B cell (primary cell): ENCODE measurements around the gene SLC38A10. TPM values are rescaled to one million over a fixed set of nuclear protein-coding genes. Genes with fewer than 3 reads are reported as not detected.

Experiments used
- ATAC-seq: fragments of 200-7000 bp; cut with Tn5 transposase; one replicate; pipeline ENCODE4 v1.10.0; 2021; ENCODE audit warnings: low read depth, mild to moderate bottlenecking, moderate number of reproducible peaks, moderate library complexity
- CTCF ChIA-PET: fragments of 350-600 bp; sonication (Branson Sonifier 250); formaldehyde crosslinking; loops from one replicate; lab custom pipeline; 2021; ENCODE audit warnings: antibody characterized with exemption, inconsistent platforms; lab: Charles Lee
- POLR2A ChIA-PET: fragments of 350-600 bp; sonication (Branson Sonifier 250); formaldehyde crosslinking; loops from one replicate; lab custom pipeline; 2021; ENCODE audit warnings: antibody characterized with exemption; lab: Charles Lee
- DNase-seq: peaks from one replicate; pipeline ENCODE4 v3.0.0; 2013
- H2AFZ ChIP-seq: 2 replicates; pipeline ENCODE4 v1.6.1; 2012; ENCODE audit warnings: mild to moderate bottlenecking, low read depth, low read length; ENCODE audit not compliant: insufficient read depth, poor library complexity, severe bottlenecking
- H3K27ac ChIP-seq, 2 donors: 1 replicate in 1 of 2; 2 replicates in 1 of 2; pipeline ENCODE4 v1.5.1; 2012 to 2013; ENCODE audit warnings: low read length in 2 of 2, mild to moderate bottlenecking in 2 of 2, moderate library complexity in 1 of 2
- H3K27me3 ChIP-seq, 4 experiments: fragments of 200-600 bp in 1 of 4; sonication (generic) in 1 of 4; replicated peaks in 1 of 4; 1 replicate in 2 of 4; 2 replicates in 2 of 4; pipeline versions ENCODE4 v1.6.1 to v1.7.0; 2013 to 2016; ENCODE audit warnings: low read length in 3 of 4, mild to moderate bottlenecking in 2 of 4, mixed read lengths in 1 of 4, moderate library complexity in 1 of 4; ENCODE audit not compliant: insufficient read depth in 4 of 4, control insufficient read depth in 3 of 4; ENCODE audit errors: control extremely low read depth in 1 of 4
- H3K36me3 ChIP-seq, 2 experiments: replicated peaks in 1 of 2; 1 replicate in 1 of 2; 2 replicates in 1 of 2; pipeline versions ENCODE4 v1.6.1 to v1.7.1; 2013; ENCODE audit warnings: low read length in 1 of 2; ENCODE audit not compliant: insufficient read depth in 2 of 2, control insufficient read depth in 1 of 2; ENCODE audit errors: control extremely low read depth in 1 of 2, extremely low read depth in 1 of 2
- H3K4me1 ChIP-seq, 2 donors: fragments of 200-600 bp in 1 of 2; sonication (generic) in 1 of 2; 1 replicate in 1 of 2; 2 replicates in 1 of 2; pipeline versions ENCODE4 v1.5.1 to v1.6.1; 2013 to 2017; ENCODE audit warnings: low read length in 2 of 2; ENCODE audit not compliant: control insufficient read depth in 2 of 2, insufficient read depth in 2 of 2
- H3K4me2 ChIP-seq: replicated peaks from 2 replicates; pipeline ENCODE3; 2012; ENCODE audit warnings: mild to moderate bottlenecking, low read depth, low read length; ENCODE audit not compliant: poor library complexity, severe bottlenecking
- H3K4me3 ChIP-seq, 5 experiments: fragments of 200-600 bp in 1 of 5; sonication (generic) in 1 of 5; 1 replicate in 3 of 5; 2 replicates in 2 of 5; pipeline versions ENCODE4 v1.5.1 to v1.7.0; 2011 to 2016; ENCODE audit warnings: low read length in 4 of 5, mild to moderate bottlenecking in 4 of 5, low read depth in 2 of 5, control low read depth in 1 of 5, moderate library complexity in 1 of 5; ENCODE audit not compliant: insufficient read depth in 1 of 5; ENCODE audit errors: control extremely low read depth in 1 of 5, extremely low read depth in 1 of 5
- H3K79me2 ChIP-seq: fragments of 200-600 bp; sonication (generic); one replicate; pipeline ENCODE4 v1.6.0; 2016; ENCODE audit warnings: low read length; ENCODE audit not compliant: control insufficient read depth, insufficient read depth
- H3K9ac ChIP-seq: fragments of 200-600 bp; sonication (generic); 2 replicates; pipeline ENCODE4 v1.6.1; 2017; ENCODE audit warnings: mild to moderate bottlenecking, low read length, moderate library complexity
- H3K9me3 ChIP-seq, 3 donors: one replicate each; pipeline versions ENCODE4 v1.6.1 to v1.7.1; 2013; ENCODE audit warnings: low read length in 2 of 3; ENCODE audit not compliant: control insufficient read depth in 2 of 3, insufficient read depth in 1 of 3; ENCODE audit errors: control extremely low read depth in 1 of 3
- H4K20me1 ChIP-seq: 2 replicates; pipeline ENCODE4 v1.6.0; 2012; ENCODE audit warnings: mild to moderate bottlenecking, low read length; ENCODE audit not compliant: insufficient read depth, control insufficient read depth, poor library complexity, severe bottlenecking
- H3K27ac Mint-ChIP-seq: one replicate; pipeline ENCODE4 v1.8.0; 2021; ENCODE audit warnings: mixed read lengths
- H3K27me3 Mint-ChIP-seq: one replicate; pipeline ENCODE4 v1.8.0; 2021; ENCODE audit warnings: mixed read lengths
- H3K4me1 Mint-ChIP-seq: one replicate; pipeline ENCODE4 v1.8.0; 2021; ENCODE audit warnings: mixed read lengths
- H3K4me3 Mint-ChIP-seq: one replicate; pipeline ENCODE4 v1.8.0; 2021; ENCODE audit warnings: mixed read lengths
- H3K9me3 Mint-ChIP-seq: one replicate; pipeline ENCODE4 v1.8.0; 2022; ENCODE audit warnings: mixed read lengths; ENCODE audit not compliant: insufficient read depth
- CTCF ChIP-seq: fragments of 200-600 bp; IDR thresholded peaks from one replicate; pipeline ENCODE4 v1.8.0; 2022; ENCODE audit warnings: antibody characterized with exemption, mild to moderate bottlenecking
- EZH2 ChIP-seq: IDR thresholded peaks from 2 replicates; pipeline ENCODE4 v1.6.1; 2012; ENCODE audit warnings: borderline replicate concordance, low read depth, mild to moderate bottlenecking, moderate library complexity, low read length; ENCODE audit not compliant: insufficient read depth, poor library complexity, severe bottlenecking
- WGBS: methylation state at CpG from one replicate; pipeline ENCODE4 v1.1.5; 2013; ENCODE audit warnings: missing lambda C conversion rate; ENCODE audit not compliant: insufficient coverage; 5-methylcytosine and 5-hydroxymethylcytosine counted together
- intact Hi-C: fragments of 100-400 bp; cut with micrococcal nuclease; formaldehyde crosslinking; loops from one replicate; pipeline ENCODE4 v1.10.0; 2022
- polyA plus RNA-seq: library from polyadenylated mRNA; depleted of rRNA; stranded (reverse); fragments of >200 nt; gene quantifications from 2 replicates; pipeline ENCODE4 v1.2.3, GENCODE V29; 2012
- total RNA-seq, 2 donors: library from RNA; stranded (reverse); fragments of 120-200 nt in 1 of 2; gene quantifications; 1 replicate in 1 of 2; 2 replicates in 1 of 2; pipeline versions ENCODE4 v1.2.3 to v1.2.4, GENCODE V29; 2013 to 2022

SLC38A10 gene
- total and polyA plus RNA-seq, 2 donors (not counting 1 experiment from before 2014, with no cell fraction given) = 76.1 to 104 TPM

GRCh38 chr17:81322271-81323082 is 27.4 kb upstream of the SLC38A10 start:
- Histone ChIP-seq H4K20me1 (no peaks in the 10 kb centered on the region), H3K27ac (no peak overlapping the region), H2AFZ (no peak overlapping the region), H3K4me2 (no peak overlapping the region), H3K9me3 (no peaks in the 10 kb centered on the region), H3K4me1 (no peaks in the 10 kb centered on the region), H3K4me3 (no peak overlapping the region), H3K27me3 (peaks cover 0 to 7% (median 0%) of the 10 kb centered on the region in 4 experiments), H3K36me3 (no peaks in the 10 kb centered on the region), H3K79me2 (no peaks in the 10 kb centered on the region), H3K9ac (no peak overlapping the region)
- WGBS = 93% methylated on average over 33 of the region's 34 CpGs
- POLR2A ChIA-PET = no interaction called here
- no peak overlapping the region for H3K4me3 Mint-ChIP-seq
- intact Hi-C loops = no loop called here
- H3K27me3 Mint-ChIP-seq = no peaks in the 10 kb centered on the region
- ATAC-seq (peak; percentile 28), DNase-seq (peak; percentile 29)
- H3K27ac Mint-ChIP-seq = no peak overlapping the region
- H3K9me3 Mint-ChIP-seq = no peaks in the 10 kb centered on the region
- TF ChIP-seq EZH2 (no peak), CTCF (no peak)
- H3K4me1 Mint-ChIP-seq = no peaks in the 10 kb centered on the region
- CTCF ChIA-PET = no interaction called here

GRCh38 chr17:81317961-81318605 is 23.0 kb upstream of the SLC38A10 start:
- intact Hi-C loops = no loop called here
- H3K79me2 ChIP-seq = no peaks in the 10 kb centered on the region
- no peak overlapping the region for H2AFZ ChIP-seq
- peaks cover 0 to 7% (median 0%) of the 10 kb centered on the region in 4 experiments for H3K27me3 ChIP-seq
- no peak overlapping the region for H3K4me3 ChIP-seq
- ChIA-PET CTCF (no interaction called here), POLR2A (no interaction called here)
- no peaks in the 10 kb centered on the region for H3K27me3 Mint-ChIP-seq
- H4K20me1 ChIP-seq = no peaks in the 10 kb centered on the region
- no peak overlapping the region for H3K27ac Mint-ChIP-seq
- DNase-seq (no peak), ATAC-seq (no peak)
- no peak overlapping the region for H3K4me3 Mint-ChIP-seq
- TF ChIP-seq CTCF = no peak
- no peak for TF ChIP-seq EZH2
- no peaks in the 10 kb centered on the region for H3K9me3 ChIP-seq
- H3K36me3 ChIP-seq = no peaks in the 10 kb centered on the region
- H3K27ac ChIP-seq = no peak overlapping the region
- no peak overlapping the region for H3K9ac ChIP-seq
- H3K9me3 Mint-ChIP-seq = no peaks in the 10 kb centered on the region
- 87% methylated on average over 14 of the region's 17 CpGs for WGBS
- H3K4me1 Mint-ChIP-seq = no peaks in the 10 kb centered on the region
- no peak overlapping the region for H3K4me2 ChIP-seq
- H3K4me1 ChIP-seq = no peaks in the 10 kb centered on the region
